HFF-Myc (cell line): Measurements from ENCODE around the gene CCDC78.

Experiments
- DNase-seq: peaks from one replicate; pipeline ENCODE4 v3.0.0-alpha.2; 2011; ENCODE audit warnings: low read depth; ENCODE audit errors: extremely low read depth
- H3K4me3 ChIP-seq: replicated peaks from 2 replicates; pipeline ENCODE4 v1.5.1; 2011; ENCODE audit warnings: low read depth, mild to moderate bottlenecking, control low read depth, low read length
- TF ChIP-seq, protein P1 (sequence below): IDR thresholded peaks from 2 replicates; pipeline ENCODE4 v1.5.1; 2012; ENCODE audit warnings: mild to moderate bottlenecking, low read depth, low read length, control low read depth; ENCODE audit errors: missing control alignments

Gene CCDC78

DNA sequence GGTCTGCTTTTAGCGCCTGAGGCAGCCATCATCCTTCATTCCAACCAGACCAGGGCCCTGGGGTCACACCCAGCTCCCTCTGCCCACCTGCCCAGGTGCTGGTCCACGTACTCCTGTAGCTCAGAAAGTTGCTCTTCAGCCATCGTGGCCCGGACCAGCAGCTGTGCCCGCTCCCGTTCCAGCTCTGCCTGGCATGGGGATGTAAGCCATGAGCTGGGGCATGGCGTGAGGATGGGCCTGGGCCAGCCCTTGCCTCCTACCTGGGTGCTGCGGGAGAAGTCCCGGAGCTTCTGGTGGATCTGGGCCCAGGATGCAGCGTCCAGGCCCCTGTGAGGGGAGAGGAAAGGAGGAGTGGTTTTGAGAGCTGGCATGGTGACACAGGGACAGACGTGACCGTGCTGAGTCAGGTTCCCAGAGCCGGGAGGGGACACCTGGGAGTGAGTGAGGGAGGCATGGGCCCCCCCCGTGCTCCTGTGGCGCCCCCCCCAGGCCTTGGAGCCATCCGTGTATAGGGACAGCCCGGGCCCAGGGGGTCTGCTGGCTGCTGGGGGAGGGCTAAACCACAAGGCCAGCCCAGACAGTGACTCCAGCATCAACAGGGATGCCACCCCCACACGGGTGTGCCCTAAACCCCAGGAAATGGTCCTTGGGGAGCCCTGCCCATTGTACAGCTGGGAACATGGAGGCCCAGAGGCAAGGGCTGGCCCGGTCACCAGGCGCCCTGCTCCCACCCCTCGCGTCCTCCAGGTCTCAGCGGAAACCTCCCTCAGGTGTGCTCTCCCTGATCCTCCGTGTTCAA, 3.2 kb downstream of the CCDC78 start:
- no peak overlapping the region for H3K4me3 ChIP-seq
- TF ChIP-seq, protein P1, sequence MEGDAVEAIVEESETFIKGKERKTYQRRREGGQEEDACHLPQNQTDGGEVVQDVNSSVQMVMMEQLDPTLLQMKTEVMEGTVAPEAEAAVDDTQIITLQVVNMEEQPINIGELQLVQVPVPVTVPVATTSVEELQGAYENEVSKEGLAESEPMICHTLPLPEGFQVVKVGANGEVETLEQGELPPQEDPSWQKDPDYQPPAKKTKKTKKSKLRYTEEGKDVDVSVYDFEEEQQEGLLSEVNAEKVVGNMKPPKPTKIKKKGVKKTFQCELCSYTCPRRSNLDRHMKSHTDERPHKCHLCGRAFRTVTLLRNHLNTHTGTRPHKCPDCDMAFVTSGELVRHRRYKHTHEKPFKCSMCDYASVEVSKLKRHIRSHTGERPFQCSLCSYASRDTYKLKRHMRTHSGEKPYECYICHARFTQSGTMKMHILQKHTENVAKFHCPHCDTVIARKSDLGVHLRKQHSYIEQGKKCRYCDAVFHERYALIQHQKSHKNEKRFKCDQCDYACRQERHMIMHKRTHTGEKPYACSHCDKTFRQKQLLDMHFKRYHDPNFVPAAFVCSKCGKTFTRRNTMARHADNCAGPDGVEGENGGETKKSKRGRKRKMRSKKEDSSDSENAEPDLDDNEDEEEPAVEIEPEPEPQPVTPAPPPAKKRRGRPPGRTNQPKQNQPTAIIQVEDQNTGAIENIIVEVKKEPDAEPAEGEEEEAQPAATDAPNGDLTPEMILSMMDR = no peak
- no peak for DNase-seq

DNA sequence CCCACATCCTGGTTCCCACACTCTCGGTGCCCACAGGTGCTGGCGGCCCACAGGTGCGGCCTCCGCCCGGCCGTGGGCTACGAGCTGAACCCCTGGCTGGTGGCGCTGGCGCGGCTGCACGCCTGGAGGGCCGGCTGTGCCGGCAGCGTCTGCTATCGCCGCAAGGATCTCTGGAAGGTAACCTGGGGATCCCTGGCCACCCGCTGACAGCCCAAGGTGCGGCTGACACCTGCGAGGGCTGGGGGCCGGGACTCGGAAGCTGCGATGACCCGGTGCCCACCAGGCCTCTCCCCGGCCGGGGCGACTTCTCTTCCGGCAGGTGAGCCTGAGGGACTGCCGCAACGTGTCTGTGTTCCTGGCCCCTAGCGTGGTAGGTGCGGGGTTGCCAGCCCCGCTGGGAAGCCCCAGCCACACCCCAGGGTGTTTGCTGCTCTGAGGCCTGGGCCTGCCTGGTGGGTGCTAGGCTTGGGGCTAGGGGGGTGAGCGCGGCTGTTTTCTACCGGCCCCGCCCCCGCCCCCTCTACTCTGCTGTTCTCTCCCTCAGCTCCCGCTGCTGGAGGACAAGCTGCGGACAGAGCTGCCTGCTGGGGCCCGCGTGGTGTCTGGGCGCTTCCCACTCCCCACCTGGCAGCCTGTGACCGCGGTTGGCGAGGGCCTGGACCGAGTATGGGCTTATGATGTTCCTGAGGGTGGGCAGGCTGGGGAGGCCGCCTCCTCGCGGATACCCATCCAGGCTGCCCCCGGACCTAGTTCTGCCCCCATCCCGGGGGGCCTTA, 4.3 kb downstream of the CCDC78 start:
- peak overlapping the region; percentile 73 for H3K4me3 ChIP-seq
- TF ChIP-seq, protein P1 = no peak
- DNase-seq = no peak

DNA sequence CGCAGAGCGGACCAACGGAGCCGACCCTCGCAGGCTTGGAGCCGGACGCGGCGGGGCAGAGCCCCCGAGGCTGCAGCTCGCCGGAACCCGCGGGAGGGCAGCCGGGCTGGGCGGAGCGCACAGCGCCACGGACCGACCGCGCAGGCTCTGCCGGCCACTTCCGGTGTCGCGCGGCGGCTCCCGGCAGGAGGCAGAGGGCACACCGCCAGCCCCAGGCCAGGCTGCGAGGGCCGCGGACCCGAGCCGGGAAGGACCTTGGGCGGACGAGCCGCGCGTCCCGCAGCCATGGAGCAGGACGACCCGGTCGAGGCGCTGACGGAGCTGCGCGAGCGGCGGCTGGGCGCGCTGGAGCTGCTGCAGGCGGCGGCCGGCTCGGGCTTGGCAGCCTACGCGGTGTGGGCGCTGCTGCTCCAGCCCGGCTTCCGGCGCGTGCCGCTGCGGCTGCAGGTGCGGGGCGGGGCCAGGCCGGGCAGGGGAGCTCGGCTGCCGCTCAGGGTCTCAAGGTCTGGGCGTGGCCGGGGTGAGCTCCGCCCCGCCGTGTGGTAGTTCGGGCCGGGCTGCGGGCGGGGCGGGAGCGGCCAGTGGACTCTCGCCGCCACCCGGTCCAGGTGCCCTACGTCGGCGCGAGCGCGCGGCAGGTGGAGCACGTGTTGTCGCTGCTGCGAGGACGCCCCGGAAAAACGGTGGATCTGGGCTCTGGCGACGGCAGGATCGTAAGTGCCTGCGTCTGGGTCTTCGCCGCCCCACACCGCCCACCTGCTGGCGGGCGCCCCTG, 5.1 kb downstream of the CCDC78 start, which contains the start of gene ANTKMT:
Gene ANTKMT (plus strand): TSS at position 157 of the 775 bp plus-strand sequence. CDS start 129 bp downstream, at position 286.
- DNase-seq = no peak
- TF ChIP-seq, protein P1 = no peak
- H3K4me3 ChIP-seq = peak within 1 kb of the TSS; percentile 73

DNA sequence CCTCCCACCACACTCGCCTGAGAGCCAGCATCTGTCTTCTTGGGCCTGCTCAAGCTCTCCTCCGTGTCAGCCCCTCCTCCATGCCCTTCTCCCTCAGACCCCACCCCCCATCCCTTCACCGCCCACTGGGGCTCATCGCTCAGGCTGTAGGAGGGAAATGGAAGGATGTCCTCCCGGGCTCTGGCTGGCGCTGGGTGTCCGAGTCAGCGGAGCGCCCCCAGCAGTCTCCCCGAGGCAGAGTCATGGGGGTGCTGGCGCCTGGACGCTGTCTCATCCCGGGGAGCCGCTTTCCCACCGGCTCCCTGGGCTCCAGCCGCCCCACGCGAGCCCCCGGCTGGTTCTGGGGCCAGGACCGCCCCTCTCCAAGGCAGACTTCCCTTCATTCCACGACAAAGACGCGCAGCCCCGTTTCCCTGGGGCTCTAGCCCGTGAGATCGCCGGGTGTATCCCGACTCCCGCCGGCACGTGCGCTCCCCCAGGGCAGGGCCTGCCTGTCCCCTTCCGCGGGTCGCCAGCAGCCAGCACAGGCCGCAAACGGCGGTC, 5.7 kb downstream of the CCDC78 start:
- no peak for DNase-seq
- TF ChIP-seq, protein P1 = peak; percentile 23

DNA sequence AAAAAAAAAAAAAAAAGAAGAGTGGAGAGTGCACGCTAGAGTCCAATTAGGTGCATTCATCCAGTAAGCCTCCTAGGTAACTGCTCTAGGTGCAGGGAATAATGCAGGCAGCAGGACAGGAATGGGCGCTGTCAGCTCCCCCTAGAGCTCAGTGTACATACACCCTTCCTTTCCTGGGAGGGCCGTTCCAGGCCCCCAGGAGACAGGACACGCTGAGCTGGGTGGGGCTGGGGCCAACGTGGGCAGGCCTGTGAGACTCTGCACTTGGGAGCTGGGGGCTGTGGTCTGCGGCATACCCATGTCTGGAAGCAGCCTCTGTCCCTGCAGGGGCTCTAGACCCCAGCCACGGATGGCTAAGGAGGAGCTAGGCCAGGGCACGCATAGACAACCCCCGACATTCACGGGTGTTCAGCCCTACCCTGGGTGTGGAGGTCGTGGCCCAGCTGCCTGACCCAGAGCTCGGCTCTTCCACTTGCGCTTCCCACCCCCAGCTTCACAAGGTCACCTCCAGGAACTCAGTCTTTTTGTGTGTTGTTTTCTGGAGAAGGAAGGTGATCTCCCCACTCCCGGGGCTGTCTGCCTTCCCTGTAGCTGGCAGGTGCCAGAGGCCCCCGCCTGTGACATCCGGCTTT, 6.3 kb downstream of the CCDC78 start:
- TF ChIP-seq, protein P1 = peak; percentile 30
- DNase-seq = no peak
- H3K4me3 ChIP-seq = peak overlapping the region; percentile 73

More for the DNA sequence above, 5.7 kb downstream of the CCDC78 start:
- peak overlapping the region; percentile 73 for H3K4me3 ChIP-seq

DNA sequence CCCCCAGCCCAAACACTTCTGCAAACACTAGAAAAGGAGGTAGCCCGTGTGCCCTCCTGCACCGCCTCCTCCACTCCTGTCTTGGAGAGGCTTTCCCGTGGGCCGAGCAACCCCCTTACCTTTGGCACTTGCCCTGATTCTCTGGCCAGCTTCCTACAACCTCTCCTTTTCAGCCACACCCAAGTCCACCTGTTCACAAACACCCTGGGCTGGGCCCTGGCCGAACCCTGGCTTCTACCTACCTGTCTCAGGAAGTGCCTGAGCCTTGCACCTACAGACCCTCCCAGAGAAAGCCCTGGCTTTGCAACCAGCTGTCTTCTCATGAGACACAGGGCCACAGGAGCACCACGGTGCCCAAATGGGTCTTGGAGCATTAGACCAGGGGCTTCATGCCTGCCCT, 7.3 kb downstream of the CCDC78 start:
- DNase-seq = no peak
- TF ChIP-seq, protein P1 = no peak
- H3K4me3 ChIP-seq = no peak overlapping the region
